K562 (cell line): ENCODE data around the gene NMT1. TPM values are rescaled to one million over a fixed set of nuclear protein-coding genes. Genes with fewer than 3 reads are reported as not detected.

Experiments used
- ASH1L ChIP-seq: fragments of 450-650 bp; IDR thresholded peaks from 2 replicates; pipeline ENCODE4 v1.6.1; 2018; ENCODE audit warnings: borderline replicate concordance, mild to moderate bottlenecking, low read depth; ENCODE audit not compliant: partially characterized antibody
- BRD9 ChIP-seq: fragments of 450-650 bp; IDR thresholded peaks from 2 replicates; pipeline ENCODE4 v1.6.1; 2018; ENCODE audit warnings: low read depth; ENCODE audit not compliant: partially characterized antibody
- CGGBP1 ChIP-seq: fragments of 250-450 bp; sonication (Bioruptor Pico); IDR thresholded peaks from 2 replicates; pipeline ENCODE4 v1.9.0; 2021; ENCODE audit warnings: mild to moderate bottlenecking
- CLOCK ChIP-seq: fragments of 250-450 bp; sonication (Bioruptor Pico); IDR thresholded peaks from 2 replicates; pipeline ENCODE4 v1.4.0; 2020; ENCODE audit warnings: mild to moderate bottlenecking, moderate library complexity, borderline replicate concordance
- DIDO1 ChIP-seq: fragments of 450-650 bp; IDR thresholded peaks from 2 replicates; pipeline ENCODE4 v1.6.1; 2016; ENCODE audit warnings: low read depth, missing biosample characterization, missing genetic modification characterization
- E2F1 ChIP-seq: sonication (generic); formaldehyde crosslinking; IDR thresholded peaks from 2 replicates; pipeline ENCODE4 v1.8.1; 2023; ENCODE audit warnings: mild to moderate bottlenecking, missing genetic modification reagents, moderate library complexity
- EWSR1 ChIP-seq: fragments of 450-650 bp; IDR thresholded peaks from 2 replicates; pipeline ENCODE4 v1.6.1; 2018; ENCODE audit warnings: borderline replicate concordance, mild to moderate bottlenecking, low read depth, moderate library complexity; ENCODE audit not compliant: partially characterized antibody
- FOSL1 ChIP-seq: fragments of 200-800 bp; sonication (Bioruptor generic); conservative IDR thresholded peaks from 2 replicates; pipeline ENCODE4 v1.6.1; 2016; ENCODE audit warnings: missing genetic modification characterization, missing compliant biosample characterization
- FOXO4 ChIP-seq: fragments of 450-650 bp; formaldehyde crosslinking; IDR thresholded peaks from 2 replicates; pipeline ENCODE4 v1.4.0; 2020; ENCODE audit warnings: mild to moderate bottlenecking, moderate library complexity
- GTF2E2 ChIP-seq: fragments of 200-800 bp; sonication (Bioruptor generic); IDR thresholded peaks from 2 replicates; pipeline ENCODE4 v1.6.1; 2016; ENCODE audit warnings: missing genetic modification characterization, missing compliant biosample characterization
- L3MBTL2 ChIP-seq: fragments of 450-650 bp; IDR thresholded peaks from 2 replicates; pipeline ENCODE4 v1.6.1; 2016; ENCODE audit warnings: mild to moderate bottlenecking, moderate library complexity
- NEUROD1 ChIP-seq: fragments of 150-350 bp; IDR thresholded peaks from 2 replicates; pipeline ENCODE4 v1.6.1; 2014; ENCODE audit warnings: borderline replicate concordance, low read length, low read depth; ENCODE audit not compliant: partially characterized antibody
- RBFOX2 ChIP-seq: fragments of 200-400 bp; formaldehyde crosslinking; IDR thresholded peaks from 2 replicates; pipeline ENCODE4 v1.6.1; 2017; ENCODE audit warnings: low read depth, mild to moderate bottlenecking, low read length, moderate library complexity
- RUNX1 ChIP-seq: sonication (generic); IDR thresholded peaks from 2 replicates; pipeline ENCODE4 v1.6.1; 2016; ENCODE audit warnings: antibody characterized with exemption, low read depth
- TEAD1 ChIP-seq, 2 experiments: fragments of 450-650 bp in 1 of 2; sonication (generic) in 1 of 2; formaldehyde crosslinking; IDR thresholded peaks; 2 replicates each; pipeline versions ENCODE4 v1.4.0 to v1.8.0; 2020 to 2022; ENCODE audit warnings: mild to moderate bottlenecking in 2 of 2, missing genetic modification reagents in 1 of 2
- THRB ChIP-seq: fragments of 450-650 bp; formaldehyde crosslinking; conservative IDR thresholded peaks from 2 replicates; pipeline ENCODE4 v1.4.0; 2022; ENCODE audit warnings: mild to moderate bottlenecking, missing genetic modification characterization
- ZNF311 ChIP-seq: fragments of 250-450 bp; sonication (Bioruptor Pico); IDR thresholded peaks from 2 replicates; pipeline ENCODE4 v1.4.0; 2020; ENCODE audit warnings: mild to moderate bottlenecking, moderate library complexity
- ZNF655 ChIP-seq: fragments of 250-450 bp; sonication (Bioruptor Pico); IDR thresholded peaks from 2 replicates; pipeline ENCODE4 v1.5.0; 2021
- polyA plus RNA-seq, 8 experiments: library from polyadenylated mRNA; depleted of rRNA in 4 of 8; stranded (reverse) in 5 of 8; unstranded in 3 of 8; fragments of >200 nt; fragmentation: Nextera tagmentation in 2 of 8; fragmentation: Illumina TruSeq in 1 of 8; extraction: Ambion mirVana in 2 of 8; extraction: Trizol in 1 of 8; gene quantifications; 2 replicates each; pipeline versions ENCODE4 v1.2.1 to v1.2.3, GENCODE V29; 2011 to 2014; ENCODE audit warnings: inconsistent platforms in 1 of 8, missing spikeins in 1 of 8
- total RNA-seq, 7 experiments: library from RNA; depleted of rRNA in 6 of 7; stranded (reverse); fragments of >200 nt in 6 of 7; fragmentation: Illumina TruSeq in 2 of 7; extraction: Trizol in 2 of 7; gene quantifications; 2 replicates each; pipeline versions ENCODE4 v1.2.1 to v1.2.3, GENCODE V29; 2011 to 2021; ENCODE audit warnings: low replicate concordance in 1 of 7

Gene NMT1
- total and polyA plus RNA-seq, 9 of the 15 experiments (the other 6 are each of a cell fraction or from before 2014, with no cell fraction given): 86.7 to 569 (median 213) TPM

GRCh38 chr17:45149669-45150664 is 88.8 kb downstream of the NMT1 start (continued):
- no peak for TF ChIP-seq ZNF655 (CRISPR knock-in tag)
- no peak for TF ChIP-seq FOSL1 (tag)
- TF ChIP-seq FOXO4 (CRISPR knock-in tag): no peak
- no peak for TF ChIP-seq E2F1
- no peak for TF ChIP-seq RUNX1
- TF ChIP-seq ASH1L: no peak
- no peak for TF ChIP-seq BRD9
- TF ChIP-seq DIDO1: no peak
- TF ChIP-seq CLOCK (CRISPR knock-in tag): no peak
- TF ChIP-seq RBFOX2: peak; percentile 86
- no peak for TF ChIP-seq GTF2E2
- no peak for TF ChIP-seq CGGBP1 (CRISPR knock-in tag)
- no peak for TF ChIP-seq THRB (CRISPR knock-in tag)
- TF ChIP-seq NEUROD1: no peak
- TF ChIP-seq EWSR1: no peak
- TF ChIP-seq ZNF311 (CRISPR knock-in tag): no peak
- no peak for TF ChIP-seq L3MBTL2
- TF ChIP-seq TEAD1 (CRISPR knock-in tag; IDR thresholded peaks at IDR 0.05): no peak
